Hematopoietic multipotent progenitor cell treated with erythropoietin and hydrocortisone succinate and interleukin-3 and kit ligand, for 8 days (in vitro differentiated cells): ENCODE data around the gene C3orf52.
A peak's percentile ranks its signal among the peaks of the same experiment; 100 is the strongest.
"Not testable (repeated sequence)": the region's sequence is repeated elsewhere in the genome, so short reads cannot be mapped to it uniquely, and the experiment has no call there.

ENCODE experiments used
- DNase-seq: peaks from one replicate; pipeline ENCODE4 v3.0.0-alpha.2; 2015

C3orf52 gene

GRCh38 chr3:112086076-112086854, at the start of gene C3orf52:
TSS of gene C3orf52 (plus strand) at chr3:112086389. CDS start at chr3:112086408, 19 bp downstream.
- DNase-seq = peak; percentile 55

DNA sequence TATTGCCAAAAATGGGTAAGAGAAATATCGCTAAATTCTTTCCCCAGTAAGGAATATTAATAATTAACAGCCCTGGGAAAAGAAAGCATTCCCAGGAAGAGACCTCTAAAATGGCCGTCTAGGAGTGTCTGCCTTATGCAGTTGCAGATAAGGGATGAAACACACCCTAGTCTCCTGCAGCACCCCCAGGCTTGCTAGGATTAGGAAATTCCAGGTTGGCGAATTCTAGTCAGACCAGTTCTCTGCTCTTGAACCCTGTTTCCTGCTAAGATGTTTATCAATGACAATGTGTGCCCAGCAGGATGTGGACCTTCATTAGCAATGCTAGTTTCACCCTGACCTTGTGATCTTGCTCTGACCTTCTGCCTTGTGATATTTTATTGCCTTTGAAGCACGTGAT, 49.0 kb upstream of the C3orf52 start:
- not testable (repeated sequence) for DNase-seq

- DNase-seq = no peak
These were observed 47.3 kb upstream of the C3orf52 start for GRCh38 chr3:112038863-112039262.

DNA sequence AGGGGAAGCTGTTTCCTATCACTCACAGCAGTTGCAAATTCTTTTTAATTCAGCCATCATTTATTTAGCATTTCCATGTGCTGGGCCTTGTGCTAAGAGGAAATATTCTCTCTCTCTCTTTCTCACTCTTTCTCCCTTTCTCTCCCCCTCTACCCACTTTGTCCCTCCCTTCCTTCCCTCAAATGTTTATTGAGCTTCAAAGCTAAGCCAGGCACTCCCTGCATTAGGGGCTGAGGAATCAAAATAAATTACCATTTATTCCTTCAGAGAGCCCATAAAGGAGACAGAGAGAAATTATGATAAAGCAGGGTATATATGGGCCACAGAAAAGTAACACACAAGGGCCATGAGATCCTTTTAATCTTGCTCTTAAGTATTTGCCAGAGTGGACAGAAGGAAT, 44.9 kb upstream of the C3orf52 start:
- no peak for DNase-seq

- DNase-seq = no peak
These were observed 43.3 kb upstream of the C3orf52 start for GRCh38 chr3:112042842-112043280.

GRCh38 chr3:112043621-112044201, 42.5 kb upstream of the C3orf52 start:
- peak; percentile 80 for DNase-seq

- no peak for DNase-seq
These were observed 39.6 kb upstream of the C3orf52 start for GRCh38 chr3:112046599-112046998.

- DNase-seq = no peak
These were observed 38.9 kb upstream of the C3orf52 start for GRCh38 chr3:112047264-112047663.

GRCh38 chr3:112048911-112049310, 37.3 kb upstream of the C3orf52 start:
- no peak for DNase-seq

DNA sequence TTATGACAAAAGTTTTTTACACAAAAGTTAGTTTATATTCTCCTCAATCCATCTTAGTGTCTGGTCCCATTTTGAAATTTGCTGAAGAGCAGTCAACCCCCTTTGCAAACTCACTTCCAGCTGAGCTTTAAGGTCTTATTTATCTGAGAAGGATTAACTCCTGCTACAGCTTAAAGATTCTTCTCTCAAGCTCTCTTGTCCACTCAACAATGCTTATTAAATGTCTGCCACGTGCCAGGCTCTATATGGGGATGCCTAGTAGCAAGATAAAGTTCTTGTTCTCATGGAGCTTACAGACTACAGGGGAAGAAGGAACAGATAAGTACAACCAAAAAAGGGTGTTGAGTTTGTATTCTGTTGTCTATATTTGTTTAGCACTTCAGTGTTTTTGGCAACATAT, 33.0 kb upstream of the C3orf52 start:
- no peak for DNase-seq

- DNase-seq = no peak
These were observed 29.7 kb upstream of the C3orf52 start for GRCh38 chr3:112056451-112056929.

DNA sequence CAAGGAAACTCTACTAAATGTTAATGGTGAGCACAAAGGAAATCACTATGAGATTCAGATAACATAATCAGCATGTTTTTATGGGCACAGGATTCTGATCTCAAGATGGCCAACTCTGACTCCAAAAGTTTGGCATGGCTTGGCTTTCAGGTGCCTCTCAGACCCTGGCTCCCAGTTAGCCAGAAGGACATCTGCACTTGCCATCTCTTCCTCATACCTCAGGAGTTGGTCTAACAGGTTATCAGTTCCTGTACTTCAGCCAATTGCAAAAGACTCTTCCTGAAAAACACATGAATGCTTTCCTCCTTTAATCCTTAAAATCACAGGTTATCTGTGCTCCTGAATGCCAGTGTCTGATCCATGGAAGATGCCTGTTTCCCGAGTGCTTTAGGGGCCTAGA, 26.7 kb upstream of the C3orf52 start:
- DNase-seq = no peak

DNA sequence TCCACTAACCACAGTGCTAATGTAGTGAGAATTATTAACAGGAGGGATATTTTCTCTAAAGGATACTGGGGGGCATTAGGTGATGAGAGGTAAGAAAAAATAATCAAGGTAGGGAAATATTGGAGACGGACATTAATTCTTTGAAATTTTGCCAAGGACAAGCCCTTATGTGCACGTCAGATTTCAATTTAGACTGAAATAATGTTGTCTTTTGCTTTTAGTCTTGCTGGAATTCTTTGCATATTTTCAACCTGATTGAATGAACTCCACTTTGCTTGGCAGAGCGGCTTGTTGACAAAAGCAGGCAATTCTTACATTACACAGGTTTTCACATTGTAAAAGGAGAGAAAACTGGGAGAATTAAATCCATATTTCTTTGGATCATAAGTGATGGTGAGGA, 25.0 kb upstream of the C3orf52 start:
- no peak for DNase-seq

DNA sequence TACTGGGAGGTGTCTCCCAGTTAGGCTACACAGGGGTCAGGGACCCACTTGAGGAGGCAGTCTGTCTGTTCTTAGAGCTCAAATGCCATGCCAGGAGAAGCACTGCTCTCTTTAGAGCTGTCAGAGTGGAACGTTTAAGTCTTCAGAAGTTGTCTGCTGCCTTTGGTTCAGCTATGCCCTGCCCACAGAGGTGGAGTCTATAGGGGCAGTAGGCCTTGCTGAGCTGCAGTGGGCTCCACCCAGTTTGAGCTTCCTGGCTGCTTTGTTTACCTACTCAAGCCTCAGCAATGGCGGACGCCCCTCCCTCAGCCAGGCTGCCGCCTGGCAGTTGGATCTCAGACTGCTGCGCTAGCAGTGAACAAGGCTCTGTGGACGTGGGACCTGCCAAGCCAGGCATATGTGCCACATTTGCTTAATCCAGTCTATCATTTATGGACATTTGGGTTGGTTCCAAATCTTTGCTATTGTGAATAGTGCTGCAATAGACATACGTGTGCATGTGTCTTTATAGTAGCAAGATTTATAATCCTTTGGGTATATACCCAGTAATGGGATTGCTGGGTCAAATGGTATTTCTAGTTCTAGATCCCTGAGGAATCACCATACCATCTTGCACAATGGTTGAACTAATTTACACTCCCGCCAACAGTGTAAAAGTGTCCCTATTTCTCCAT, 13.7 kb upstream of the C3orf52 start:
- DNase-seq = not testable (repeated sequence)

GRCh38 chr3:112074006-112074405, 12.2 kb upstream of the C3orf52 start:
- no peak for DNase-seq

DNA sequence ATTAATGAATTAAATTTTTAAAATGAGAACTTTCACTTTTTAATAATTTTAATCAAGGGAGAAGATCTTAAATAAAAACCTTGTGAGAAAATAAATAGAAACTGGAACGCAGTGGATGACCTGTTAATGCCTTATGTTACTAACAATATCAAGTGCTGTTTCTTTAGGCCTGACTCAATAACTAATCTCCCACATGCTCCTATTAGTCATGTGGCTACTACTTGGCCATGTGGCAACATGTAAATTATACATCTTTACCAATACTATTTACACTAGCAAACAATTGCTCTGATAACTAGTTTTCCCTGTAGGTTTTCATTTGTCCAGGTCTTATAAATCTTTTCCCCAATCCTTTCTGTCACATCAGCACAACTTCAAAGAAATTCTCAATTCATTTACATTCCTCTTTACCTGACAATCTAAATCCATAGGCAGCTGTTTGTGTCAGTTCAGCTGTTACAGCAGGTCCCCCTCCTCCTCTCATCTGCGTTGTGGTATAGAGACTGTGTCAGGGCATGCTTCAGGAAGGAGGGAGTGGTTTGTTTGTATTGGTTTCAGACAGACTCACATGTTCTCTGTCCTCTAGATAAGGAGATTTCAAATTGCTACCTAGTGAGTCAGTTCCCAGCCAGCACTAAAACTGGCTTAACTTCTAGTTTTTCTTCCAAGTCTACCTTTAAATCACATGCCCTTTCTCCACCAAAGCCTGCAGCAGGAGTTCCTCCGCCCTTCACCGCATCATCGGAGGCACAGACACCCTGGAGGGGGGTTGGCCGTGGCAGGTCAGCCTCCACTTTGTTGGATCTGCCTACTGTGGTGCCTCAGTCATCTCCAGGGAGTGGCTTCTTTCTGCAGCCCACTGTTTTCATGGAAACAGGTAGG, 11.3 kb upstream of the C3orf52 start:
- peak; percentile 16 for DNase-seq

- no peak for DNase-seq
These were observed 7.8 kb upstream of the C3orf52 start for GRCh38 chr3:112078125-112079083.

DNA sequence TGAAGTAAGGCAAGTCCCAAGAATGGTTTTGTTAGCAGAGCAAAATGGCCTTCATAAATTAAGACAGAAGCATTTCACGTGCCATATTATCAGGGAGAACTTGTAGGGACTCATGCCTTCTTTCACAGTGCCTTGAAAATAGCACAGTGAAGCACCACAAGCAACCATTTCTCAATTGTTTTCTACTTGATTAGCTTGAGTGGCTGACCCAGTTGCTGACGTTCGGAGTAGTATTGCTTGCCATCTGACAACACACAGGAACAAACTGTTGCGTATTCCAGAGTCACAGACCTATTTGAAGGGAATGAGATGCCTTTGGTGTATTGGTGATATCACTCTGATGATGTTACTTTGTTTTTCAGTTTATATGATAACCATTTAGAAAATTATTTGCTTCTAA, 3.0 kb upstream of the C3orf52 start:
- DNase-seq = no peak

GRCh38 chr3:112084980-112085705, 1.0 kb upstream of the C3orf52 start:
- no peak for DNase-seq

GRCh38 chr3:112085735-112086075, 484 bp upstream of the C3orf52 start:
- DNase-seq = no peak
